MM.1S (cell line): Measurements from ENCODE around the gene CEP290.

Experiments
- DNase-seq: peaks from one replicate; pipeline ENCODE4 v3.0.0-alpha.2; 2015
- H2AFZ ChIP-seq: fragments of 300-600 bp; sonication (generic); 2 replicates; pipeline ENCODE4 v1.6.0; 2016; ENCODE audit warnings: antibody characterized with exemption, low read length
- H3F3A ChIP-seq: fragments of 300-600 bp; sonication (generic); 2 replicates; pipeline ENCODE4 v1.6.1; 2016; ENCODE audit warnings: mild to moderate bottlenecking, antibody characterized with exemption, low read length, moderate library complexity, mixed read lengths; ENCODE audit not compliant: insufficient read depth
- H3K27ac ChIP-seq: fragments of 300-600 bp; sonication (generic); 2 replicates; pipeline ENCODE4 v1.5.1; 2016; ENCODE audit warnings: mild to moderate bottlenecking, low read length
- H3K27me3 ChIP-seq: fragments of 300-600 bp; sonication (generic); replicated peaks from 2 replicates; pipeline ENCODE4 v1.6.0; 2016; ENCODE audit warnings: low read length; ENCODE audit not compliant: insufficient read depth
- H3K36me3 ChIP-seq: fragments of 300-600 bp; sonication (generic); replicated peaks from 2 replicates; pipeline ENCODE4 v1.6.1; 2016; ENCODE audit warnings: mild to moderate bottlenecking, low read length, mixed read lengths; ENCODE audit not compliant: insufficient read depth
- H3K4me1 ChIP-seq: fragments of 300-600 bp; sonication (generic); 2 replicates; pipeline ENCODE4 v1.6.1; 2016; ENCODE audit warnings: low read length, mixed read lengths
- H3K4me2 ChIP-seq: fragments of 300-600 bp; sonication (generic); 2 replicates; pipeline ENCODE4 v1.6.0; 2016; ENCODE audit warnings: low read depth, low read length
- H3K4me3 ChIP-seq: fragments of 300-600 bp; sonication (generic); 2 replicates; pipeline ENCODE4 v1.5.1; 2016; ENCODE audit warnings: low read length, mixed read lengths
- H3K79me2 ChIP-seq: fragments of 300-600 bp; sonication (generic); 2 replicates; pipeline ENCODE4 v1.6.1; 2016; ENCODE audit warnings: mixed run types, low read length, mixed read lengths
- H3K9ac ChIP-seq: fragments of 300-600 bp; sonication (generic); 2 replicates; pipeline ENCODE4 v1.6.1; 2016; ENCODE audit warnings: low read length, mixed read lengths
- H3K9me2 ChIP-seq: fragments of 300-600 bp; sonication (generic); replicated peaks from 2 replicates; pipeline ENCODE4 v1.6.1; 2016; ENCODE audit warnings: mild to moderate bottlenecking, low read length, mixed read lengths; ENCODE audit not compliant: insufficient read depth
- H3K9me3 ChIP-seq: fragments of 300-600 bp; sonication (generic); replicated peaks from 2 replicates; pipeline ENCODE4 v1.6.1; 2016; ENCODE audit warnings: mild to moderate bottlenecking, low read length, mixed read lengths; ENCODE audit not compliant: insufficient read depth
- H4K20me1 ChIP-seq: fragments of 300-600 bp; sonication (generic); 2 replicates; pipeline ENCODE4 v1.6.1; 2016; ENCODE audit warnings: mild to moderate bottlenecking, low read length, moderate library complexity, mixed read lengths; ENCODE audit not compliant: insufficient read depth
- CTCF ChIP-seq: fragments of 300-600 bp; sonication (generic); IDR thresholded peaks from 2 replicates; pipeline ENCODE4 v1.5.1; 2016; ENCODE audit warnings: antibody characterized with exemption, low read length, mixed read lengths
- EZH2 ChIP-seq: fragments of 300-600 bp; sonication (generic); optimal IDR thresholded peaks from 2 replicates; pipeline ENCODE3; 2017; ENCODE audit warnings: low read depth, mild to moderate bottlenecking, antibody characterized with exemption, low read length, mixed read lengths
- EZH2phosphoT487 ChIP-seq: fragments of 300-600 bp; sonication (generic); IDR thresholded peaks from 2 replicates; pipeline ENCODE4 v1.6.1; 2018; ENCODE audit warnings: antibody characterized with exemption, low read length

CEP290 gene

GRCh38 chr12:88015825-88016224 lies 126.1 kb downstream of the CEP290 start:
- no peak overlapping the region for H3K4me3 ChIP-seq

GRCh38 chr12:88011755-88012154 lies 130.1 kb downstream of the CEP290 start:
- Histone ChIP-seq H3K36me3 (no peaks in the 10 kb centered on the region), H3K9me3 (no peaks in the 10 kb centered on the region), H3F3A (no peaks in the 10 kb centered on the region), H2AFZ (no peak overlapping the region), H3K9me2 (no peaks in the 10 kb centered on the region), H3K27ac (no peak overlapping the region), H3K4me2 (no peak overlapping the region), H3K27me3 (no peaks in the 10 kb centered on the region), H3K4me3 (no peak overlapping the region), H3K79me2 (no peaks in the 10 kb centered on the region), H3K4me1 (no peaks in the 10 kb centered on the region), H3K9ac (no peak overlapping the region), H4K20me1 (no peaks in the 10 kb centered on the region)
- DNase-seq, result no peak
- no peak for TF ChIP-seq EZH2
- no peak for TF ChIP-seq EZH2phosphoT487
- no peak for TF ChIP-seq CTCF

More at GRCh38 chr12:88015825-88016224, 126.1 kb downstream of the CEP290 start:
- Histone ChIP-seq H3K4me1 (no peaks in the 10 kb centered on the region), H3K27ac (no peak overlapping the region), H2AFZ (no peak overlapping the region), H3K36me3 (no peaks in the 10 kb centered on the region), H3K9me3 (no peaks in the 10 kb centered on the region), H4K20me1 (no peaks in the 10 kb centered on the region), H3K9ac (no peak overlapping the region), H3K4me2 (no peak overlapping the region), H3F3A (no peaks in the 10 kb centered on the region), H3K79me2 (no peaks in the 10 kb centered on the region), H3K27me3 (no peaks in the 10 kb centered on the region), H3K9me2 (no peaks in the 10 kb centered on the region)
- TF ChIP-seq EZH2, result no peak
- TF ChIP-seq EZH2phosphoT487, result no peak
- no peak for TF ChIP-seq CTCF
- DNase-seq, result no peak

- H3K9me3 ChIP-seq, result no peaks in the 10 kb centered on the region
- TF ChIP-seq EZH2, result no peak
- TF ChIP-seq CTCF, result no peak
- TF ChIP-seq EZH2phosphoT487, result no peak
- DNase-seq, result no peak
- no peak overlapping the region for H3K4me3 ChIP-seq
- no peaks in the 10 kb centered on the region for H3K79me2 ChIP-seq
- H3K27ac ChIP-seq, result no peak overlapping the region
- no peak overlapping the region for H3K9ac ChIP-seq
- no peak overlapping the region for H2AFZ ChIP-seq
- no peaks in the 10 kb centered on the region for H3K36me3 ChIP-seq
- H3K9me2 ChIP-seq, result no peaks in the 10 kb centered on the region
- no peak overlapping the region for H3K4me2 ChIP-seq
- no peaks in the 10 kb centered on the region for H3K27me3 ChIP-seq
- H3F3A ChIP-seq, result no peaks in the 10 kb centered on the region
- H3K4me1 ChIP-seq, result no peaks in the 10 kb centered on the region
- H4K20me1 ChIP-seq, result no peaks in the 10 kb centered on the region
These were observed 135.5 kb downstream of the CEP290 start for GRCh38 chr12:88006351-88006750.
